Nephron progenitor cell (in vitro differentiated cells): ENCODE measurements around the gene PEF1.

Source experiments
- DNase-seq: peaks from one replicate; pipeline ENCODE4 v3.0.0; 2021
- H3K27ac Mint-ChIP-seq: 2 replicates; pipeline ENCODE4 v1.8.0; 2021; ENCODE audit warnings: mild to moderate bottlenecking, moderate library complexity, mixed read lengths
- H3K27me3 Mint-ChIP-seq: 2 replicates; pipeline ENCODE4 v1.8.0; 2021; ENCODE audit warnings: mild to moderate bottlenecking, low read depth, mixed read lengths; ENCODE audit not compliant: poor library complexity
- H3K36me3 Mint-ChIP-seq: 2 replicates; pipeline ENCODE4 v1.8.0; 2021; ENCODE audit warnings: low read depth, mixed read lengths
- H3K4me1 Mint-ChIP-seq: 2 replicates; pipeline ENCODE4 v1.8.0; 2021; ENCODE audit warnings: mixed read lengths
- H3K4me3 Mint-ChIP-seq: 2 replicates; pipeline ENCODE4 v1.8.0; 2021; ENCODE audit warnings: mild to moderate bottlenecking, moderate library complexity, mixed read lengths
- H3K9me3 Mint-ChIP-seq: 2 replicates; pipeline ENCODE4 v1.8.0; 2021; ENCODE audit warnings: mild to moderate bottlenecking, moderate library complexity, mixed read lengths
- TF ChIP-seq, protein P1 (sequence below): fragments of 200-600 bp; sonication (generic); IDR thresholded peaks from 2 replicates; pipeline ENCODE4 v1.5.0; 2021; ENCODE audit warnings: antibody characterized with exemption

The PEF1 gene

DNA sequence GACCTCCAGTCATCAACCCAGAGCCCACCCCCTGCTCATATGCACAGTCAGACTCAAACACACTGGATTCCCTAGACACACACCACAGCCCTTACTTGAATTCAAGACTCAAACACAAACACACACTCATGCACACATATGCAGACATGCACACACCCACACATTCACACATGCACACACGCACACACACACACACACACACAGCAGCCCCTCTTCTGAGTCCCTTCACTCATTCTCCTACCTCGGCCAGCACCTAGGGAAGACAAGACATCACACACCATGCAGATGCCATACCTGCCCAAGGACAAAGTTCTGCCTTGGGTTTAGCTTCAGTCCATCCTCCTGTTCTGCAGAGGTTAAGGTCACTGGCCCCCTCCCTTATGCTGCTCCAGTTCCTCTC is 28.7 kb downstream of the PEF1 start:
- TF ChIP-seq, protein P1, sequence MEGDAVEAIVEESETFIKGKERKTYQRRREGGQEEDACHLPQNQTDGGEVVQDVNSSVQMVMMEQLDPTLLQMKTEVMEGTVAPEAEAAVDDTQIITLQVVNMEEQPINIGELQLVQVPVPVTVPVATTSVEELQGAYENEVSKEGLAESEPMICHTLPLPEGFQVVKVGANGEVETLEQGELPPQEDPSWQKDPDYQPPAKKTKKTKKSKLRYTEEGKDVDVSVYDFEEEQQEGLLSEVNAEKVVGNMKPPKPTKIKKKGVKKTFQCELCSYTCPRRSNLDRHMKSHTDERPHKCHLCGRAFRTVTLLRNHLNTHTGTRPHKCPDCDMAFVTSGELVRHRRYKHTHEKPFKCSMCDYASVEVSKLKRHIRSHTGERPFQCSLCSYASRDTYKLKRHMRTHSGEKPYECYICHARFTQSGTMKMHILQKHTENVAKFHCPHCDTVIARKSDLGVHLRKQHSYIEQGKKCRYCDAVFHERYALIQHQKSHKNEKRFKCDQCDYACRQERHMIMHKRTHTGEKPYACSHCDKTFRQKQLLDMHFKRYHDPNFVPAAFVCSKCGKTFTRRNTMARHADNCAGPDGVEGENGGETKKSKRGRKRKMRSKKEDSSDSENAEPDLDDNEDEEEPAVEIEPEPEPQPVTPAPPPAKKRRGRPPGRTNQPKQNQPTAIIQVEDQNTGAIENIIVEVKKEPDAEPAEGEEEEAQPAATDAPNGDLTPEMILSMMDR, result no peak
- no peak for DNase-seq
- no peak overlapping the region for H3K4me3 Mint-ChIP-seq
- no peaks in the 10 kb centered on the region for H3K9me3 Mint-ChIP-seq
- H3K36me3 Mint-ChIP-seq, result no peaks in the 10 kb centered on the region
- no peak overlapping the region for H3K27ac Mint-ChIP-seq
- H3K4me1 Mint-ChIP-seq, result peaks cover 21% of the 10 kb centered on the region
- H3K27me3 Mint-ChIP-seq, result peaks cover 58% of the 10 kb centered on the region

DNA sequence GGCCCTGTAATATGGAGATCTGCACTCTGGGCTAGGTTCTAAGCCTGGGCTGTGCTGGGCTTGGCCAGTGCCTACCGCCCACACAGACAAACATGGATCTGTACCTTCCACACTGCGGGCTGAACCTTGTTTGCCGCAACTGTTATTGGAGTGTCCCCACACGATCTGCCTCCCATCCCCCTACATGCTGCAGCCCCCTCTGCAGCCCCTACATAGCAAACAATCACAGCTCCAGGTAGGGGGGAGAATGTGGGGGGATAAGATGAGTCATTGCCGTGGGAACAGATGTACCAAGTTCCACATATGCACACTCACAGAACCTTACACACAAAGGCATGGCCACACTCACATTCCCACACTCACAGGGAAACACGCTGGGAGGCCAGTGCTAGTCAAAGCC is 29.3 kb downstream of the PEF1 start:
- peaks cover 62% of the 10 kb centered on the region for H3K27me3 Mint-ChIP-seq
- no peaks in the 10 kb centered on the region for H3K9me3 Mint-ChIP-seq
- TF ChIP-seq, protein P1, result no peak
- DNase-seq, result no peak
- peaks cover 21% of the 10 kb centered on the region for H3K4me1 Mint-ChIP-seq
- no peak overlapping the region for H3K4me3 Mint-ChIP-seq
- H3K27ac Mint-ChIP-seq, result no peak overlapping the region
- no peaks in the 10 kb centered on the region for H3K36me3 Mint-ChIP-seq

DNA sequence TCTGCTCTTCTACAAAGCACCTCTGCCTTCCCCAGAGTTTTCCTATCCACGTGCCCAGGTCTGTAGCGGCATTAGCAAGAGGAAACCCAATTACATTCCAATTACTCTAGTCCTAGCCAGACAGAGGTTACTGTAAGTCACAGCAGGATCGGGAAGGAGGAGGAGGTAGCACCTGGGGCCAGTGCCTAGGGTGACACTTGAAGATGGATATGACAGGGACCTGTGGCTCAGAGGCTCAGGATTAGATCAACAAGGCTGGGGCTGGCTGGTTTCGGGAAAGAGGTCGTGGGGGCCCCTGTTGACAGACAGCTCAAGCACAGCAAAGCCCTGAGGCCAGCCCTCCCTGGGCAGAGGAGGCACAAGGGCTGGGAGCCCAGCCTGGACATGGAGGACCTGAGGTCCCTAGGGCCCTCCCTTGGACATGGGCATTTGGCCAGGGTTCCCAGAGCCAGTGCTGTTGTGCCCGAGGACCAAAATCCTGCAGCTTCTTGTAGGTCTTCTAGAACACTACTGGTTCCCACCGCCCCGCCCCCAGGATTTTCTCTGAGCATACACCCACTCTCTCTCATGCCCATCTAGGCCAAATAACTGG is 30.2 kb downstream of the PEF1 start:
- Mint-ChIP-seq H3K27me3 (peaks cover 62% of the 10 kb centered on the region), H3K36me3 (no peaks in the 10 kb centered on the region), H3K4me1 (peaks cover 21% of the 10 kb centered on the region), H3K9me3 (no peaks in the 10 kb centered on the region), H3K4me3 (no peak overlapping the region), H3K27ac (no peak overlapping the region)
- TF ChIP-seq, protein P1, result no peak
- DNase-seq, result no peak

DNA sequence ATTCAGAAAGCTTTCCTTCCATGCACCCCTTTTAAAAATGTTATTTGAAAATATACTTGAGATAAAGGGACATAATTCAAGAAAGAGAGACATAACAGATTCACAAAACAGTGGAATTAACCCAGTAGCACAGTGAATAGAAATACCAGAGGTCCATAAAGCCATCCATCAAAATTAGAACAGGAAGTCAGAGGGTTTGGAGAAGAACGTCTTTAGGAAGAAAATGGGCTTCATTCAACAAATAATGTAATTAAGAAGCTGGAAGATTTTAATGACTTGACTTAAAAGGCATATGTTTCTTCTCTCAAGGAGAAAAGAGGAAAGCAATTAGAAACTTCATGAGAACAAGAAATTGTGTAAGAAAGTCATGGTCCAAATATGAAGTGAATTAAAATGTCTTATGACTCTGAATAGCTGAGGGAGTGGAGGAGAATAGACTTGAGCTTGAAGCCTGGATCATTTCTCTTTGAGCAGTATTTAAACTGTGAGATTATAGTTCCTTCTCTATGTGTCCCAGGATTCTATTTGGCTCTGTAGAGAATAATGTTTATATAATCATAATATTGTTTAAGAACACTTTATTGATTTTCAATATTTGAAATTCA is 35.1 kb downstream of the PEF1 start:
- TF ChIP-seq, protein P1, result no peak
- DNase-seq, result no peak
- H3K4me3 Mint-ChIP-seq, result no peak overlapping the region
- no peaks in the 10 kb centered on the region for H3K36me3 Mint-ChIP-seq
- H3K27ac Mint-ChIP-seq, result no peak overlapping the region
- peaks cover 6% of the 10 kb centered on the region for H3K4me1 Mint-ChIP-seq
- no peaks in the 10 kb centered on the region for H3K9me3 Mint-ChIP-seq
- H3K27me3 Mint-ChIP-seq, result peaks cover 49% of the 10 kb centered on the region

DNA sequence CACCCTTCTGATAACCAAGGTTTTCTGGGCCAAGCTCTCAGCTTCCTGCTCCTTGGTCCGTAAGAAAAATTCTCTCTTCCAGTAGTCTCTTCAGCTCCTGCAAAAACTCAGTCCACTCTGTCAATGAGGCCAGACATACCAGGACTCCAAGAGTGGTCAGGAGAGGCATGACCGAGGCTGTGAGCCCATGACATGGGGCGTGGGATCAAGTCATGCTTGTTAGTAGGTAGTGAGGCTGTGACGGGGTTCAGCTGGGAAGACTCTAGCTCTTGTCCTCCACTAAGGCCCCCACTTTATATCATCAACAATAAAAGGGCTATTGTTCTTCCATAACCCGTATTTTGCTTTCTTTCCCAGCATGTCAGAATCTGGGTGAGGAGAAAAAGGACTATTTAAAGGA is 37.3 kb downstream of the PEF1 start:
- no peak for DNase-seq
- peaks cover 47% of the 10 kb centered on the region for H3K27me3 Mint-ChIP-seq
- H3K9me3 Mint-ChIP-seq, result no peaks in the 10 kb centered on the region
- TF ChIP-seq, protein P1, result no peak
- no peak overlapping the region for H3K27ac Mint-ChIP-seq
- H3K36me3 Mint-ChIP-seq, result no peaks in the 10 kb centered on the region
- no peaks in the 10 kb centered on the region for H3K4me1 Mint-ChIP-seq
- H3K4me3 Mint-ChIP-seq, result no peak overlapping the region

DNA sequence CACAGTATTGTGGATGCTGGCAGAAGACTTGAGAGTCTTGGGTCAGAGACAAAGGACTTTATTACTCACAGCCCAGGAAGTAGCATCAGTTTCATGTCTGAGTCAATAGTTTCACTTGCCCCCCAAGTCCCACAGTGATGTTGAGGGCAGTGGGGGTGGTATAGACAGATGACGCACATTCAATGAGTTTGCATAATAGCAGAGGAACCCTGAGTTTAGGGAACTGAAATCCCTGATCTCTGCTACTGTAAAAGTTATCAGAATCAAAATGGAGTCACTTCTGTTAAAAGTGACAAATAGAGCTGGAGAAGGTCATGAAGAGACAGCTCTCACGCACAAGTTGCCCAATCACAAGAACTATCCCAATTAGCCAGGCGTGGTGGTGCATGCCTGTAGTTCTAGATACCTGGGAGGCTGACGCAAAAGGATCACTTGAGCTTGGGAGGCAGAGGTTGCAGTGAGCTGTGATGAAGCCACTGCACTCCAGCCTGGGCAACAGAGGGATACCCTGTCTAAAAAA is 38.7 kb downstream of the PEF1 start:
- H3K36me3 Mint-ChIP-seq, result no peaks in the 10 kb centered on the region
- no peak overlapping the region for H3K4me3 Mint-ChIP-seq
- H3K9me3 Mint-ChIP-seq, result no peaks in the 10 kb centered on the region
- peaks cover 52% of the 10 kb centered on the region for H3K27me3 Mint-ChIP-seq
- no peak overlapping the region for H3K27ac Mint-ChIP-seq
- TF ChIP-seq, protein P1, result no peak
- no peak for DNase-seq
- no peaks in the 10 kb centered on the region for H3K4me1 Mint-ChIP-seq
